CD14-positive monocyte (primary cell): ENCODE results near the gene SPTBN1. TPM values are rescaled to one million over a fixed set of nuclear protein-coding genes. Genes with fewer than 3 reads are reported as not detected.

Source experiments
- DNase-seq, 3 donors: peaks; one replicate each; pipeline ENCODE4 v3.0.0-alpha.2; 2011 to 2022
- H2AFZ ChIP-seq: 2 replicates; pipeline ENCODE4 v1.6.0; 2012; ENCODE audit warnings: mild to moderate bottlenecking, low read depth, low read length, inconsistent platforms; ENCODE audit not compliant: insufficient read depth, poor library complexity, severe bottlenecking
- H3K27ac ChIP-seq, 2 donors: 1 replicate in 1 of 2; 2 replicates in 1 of 2; pipeline ENCODE4 v1.5.1; 2012 to 2013; ENCODE audit warnings: low read length in 2 of 2, control low read depth in 1 of 2, inconsistent platforms in 1 of 2, low read depth in 1 of 2, mild to moderate bottlenecking in 1 of 2
- H3K27me3 ChIP-seq, 2 donors: one replicate each; pipeline versions ENCODE4 v1.6.0 to v1.6.1; 2011 to 2013; ENCODE audit warnings: low read length in 2 of 2; ENCODE audit not compliant: control insufficient read depth in 2 of 2, insufficient read depth in 2 of 2
- H3K36me3 ChIP-seq, 2 donors: replicated peaks in 1 of 2; 1 replicate in 1 of 2; 2 replicates in 1 of 2; pipeline versions ENCODE4 v1.5.1 to v1.6.1; 2012 to 2013; ENCODE audit warnings: low read length in 2 of 2, control low read depth in 1 of 2, inconsistent platforms in 1 of 2, mild to moderate bottlenecking in 1 of 2; ENCODE audit not compliant: insufficient read depth in 2 of 2, control insufficient read depth in 1 of 2
- H3K4me1 ChIP-seq, 2 donors: 1 replicate in 1 of 2; 2 replicates in 1 of 2; pipeline versions ENCODE4 v1.5.1 to v1.6.1; 2012 to 2013; ENCODE audit warnings: low read length in 2 of 2, control low read depth in 1 of 2, inconsistent platforms in 1 of 2, mild to moderate bottlenecking in 1 of 2, moderate library complexity in 1 of 2; ENCODE audit not compliant: insufficient read depth in 2 of 2, control insufficient read depth in 1 of 2
- H3K4me2 ChIP-seq: replicated peaks from 2 replicates; pipeline ENCODE3; 2012; ENCODE audit warnings: low read length, moderate library complexity, mild to moderate bottlenecking; ENCODE audit not compliant: poor library complexity, severe bottlenecking; ENCODE audit errors: extremely low read depth
- H3K4me3 ChIP-seq, 3 experiments: fragments of 200-600 bp in 1 of 3; sonication (generic) in 1 of 3; replicated peaks in 1 of 3; 1 replicate in 2 of 3; 2 replicates in 1 of 3; pipeline ENCODE4 v1.5.1; 2011 to 2013; ENCODE audit warnings: low read length in 3 of 3, mild to moderate bottlenecking in 3 of 3, control low read depth in 2 of 3, low read depth in 2 of 3, inconsistent platforms in 1 of 3, moderate library complexity in 1 of 3
- H3K79me2 ChIP-seq: 2 replicates; pipeline ENCODE4 v1.6.0; 2012; ENCODE audit warnings: mild to moderate bottlenecking, control low read depth, inconsistent platforms, low read length, moderate library complexity; ENCODE audit not compliant: insufficient read depth
- H3K9ac ChIP-seq: 2 replicates; pipeline ENCODE4 v1.6.0; 2017; ENCODE audit warnings: low read length, mild to moderate bottlenecking; ENCODE audit not compliant: insufficient read depth, poor library complexity, severe bottlenecking
- H3K9me3 ChIP-seq, 2 donors: replicated peaks in 1 of 2; 1 replicate in 1 of 2; 2 replicates in 1 of 2; pipeline versions ENCODE4 v1.5.1 to v1.6.1; 2012 to 2013; ENCODE audit warnings: low read length in 2 of 2, control low read depth in 1 of 2; ENCODE audit not compliant: control insufficient read depth in 1 of 2, insufficient read depth in 1 of 2
- H4K20me1 ChIP-seq: 2 replicates; pipeline ENCODE4 v1.6.0; 2012; ENCODE audit warnings: mild to moderate bottlenecking, low read length, control low read depth, moderate library complexity; ENCODE audit not compliant: insufficient read depth
- H3K27ac Mint-ChIP-seq, 7 donors: one replicate each; pipeline ENCODE4 v1.8.0; 2020; ENCODE audit warnings: mild to moderate bottlenecking in 7 of 7, mixed read lengths in 7 of 7, moderate library complexity in 6 of 7, inconsistent platforms in 2 of 7
- H3K27me3 Mint-ChIP-seq, 3 donors: one replicate each; pipeline ENCODE4 v1.8.0; 2021 to 2022; ENCODE audit warnings: low read depth in 3 of 3, mild to moderate bottlenecking in 3 of 3, mixed read lengths in 3 of 3, moderate library complexity in 3 of 3, inconsistent platforms in 1 of 3
- H3K36me3 Mint-ChIP-seq, 2 donors: one replicate each; pipeline ENCODE4 v1.8.0; 2020; ENCODE audit warnings: mixed read lengths in 2 of 2, inconsistent platforms in 1 of 2, mild to moderate bottlenecking in 1 of 2
- H3K4me1 Mint-ChIP-seq: one replicate; pipeline ENCODE4 v1.8.0; 2020; ENCODE audit warnings: mild to moderate bottlenecking, mixed read lengths
- H3K4me3 Mint-ChIP-seq, 2 donors: one replicate each; pipeline ENCODE4 v1.8.0; 2020; ENCODE audit warnings: mild to moderate bottlenecking in 2 of 2, mixed read lengths in 2 of 2, moderate library complexity in 1 of 2
- H3K9me3 Mint-ChIP-seq, 7 donors: one replicate each; pipeline ENCODE4 v1.8.0; 2020 to 2022; ENCODE audit warnings: mixed read lengths in 7 of 7, mild to moderate bottlenecking in 6 of 7, moderate library complexity in 6 of 7, inconsistent platforms in 2 of 7
- CTCF ChIP-seq: fragments of 200-600 bp; IDR thresholded peaks from one replicate; pipeline ENCODE4 v1.8.0; 2022; ENCODE audit warnings: antibody characterized with exemption, mild to moderate bottlenecking
- WGBS: methylation state at CpG from one replicate; pipeline ENCODE4 v1.1.5; 2013; ENCODE audit warnings: missing lambda C conversion rate; ENCODE audit not compliant: insufficient coverage; 5-methylcytosine and 5-hydroxymethylcytosine counted together
- intact Hi-C, 2 donors: fragments of 100-400 bp; cut with micrococcal nuclease; formaldehyde crosslinking; loops; one replicate each; pipeline versions ENCODE4 v1.15.0 to v1.15.1; 2023
- polyA plus RNA-seq, 3 donors: library from polyadenylated mRNA; depleted of rRNA in 1 of 3; unstranded in 2 of 3; stranded (reverse) in 1 of 3; fragments of 300-500 nt in 2 of 3; fragments of >200 nt in 1 of 3; fragmentation: Illumina TruSeq in 2 of 3; gene quantifications; 1 replicate in 2 of 3; 2 replicates in 1 of 3; pipeline ENCODE4 v1.2.3, GENCODE V29; 2012 to 2021

The SPTBN1 gene
- polyA plus RNA-seq, 3 donors: 0.79 to 2.8 (median 1.7) TPM

GRCh38 chr2:54603357-54603756, 147.2 kb downstream of the SPTBN1 start:
- intact Hi-C loops: no loop called here
- no peak for TF ChIP-seq CTCF
- no CpG with 5 or more reads among the region's 3 CpGs for WGBS
- Histone ChIP-seq H3K36me3 (peaks cover 0 to 19% of the 10 kb centered on the region in 2 donors), H3K4me2 (no peak overlapping the region), H3K27me3 (no peaks in the 10 kb centered on the region), H3K4me3 (no peak overlapping the region), H3K9ac (no peak overlapping the region), H3K9me3 (no peaks in the 10 kb centered on the region), H2AFZ (no peak overlapping the region), H4K20me1 (no peaks in the 10 kb centered on the region), H3K27ac (no peak overlapping the region), H3K4me1 (peaks cover 20 to 27% of the 10 kb centered on the region in 2 donors), H3K79me2 (peaks cover 87% of the 10 kb centered on the region)
- H3K27ac Mint-ChIP-seq: peak overlapping the region in 3 of 7 donors; percentile 2 to 40 (median 11)
- peaks cover 0 to 2% (median 0%) of the 10 kb centered on the region in 3 donors for H3K27me3 Mint-ChIP-seq
- peaks cover 37% of the 10 kb centered on the region for H3K4me1 Mint-ChIP-seq
- DNase-seq: no peak
- H3K4me3 Mint-ChIP-seq: no peak overlapping the region
- H3K9me3 Mint-ChIP-seq: no peaks in the 10 kb centered on the region
- H3K36me3 Mint-ChIP-seq: peaks cover 24 to 34% of the 10 kb centered on the region in 2 donors

- Mint-ChIP-seq H3K27ac (no peak overlapping the region), H3K4me1 (peaks cover 34% of the 10 kb centered on the region), H3K27me3 (peaks cover 0 to 2% (median 0%) of the 10 kb centered on the region in 3 donors), H3K4me3 (no peak overlapping the region), H3K9me3 (no peaks in the 10 kb centered on the region), H3K36me3 (peaks cover 23 to 34% of the 10 kb centered on the region in 2 donors)
- no CpG with 5 or more reads among the region's 1 CpG for WGBS
- Histone ChIP-seq H3K79me2 (peaks cover 87% of the 10 kb centered on the region), H2AFZ (no peak overlapping the region), H3K4me2 (no peak overlapping the region), H3K4me3 (no peak overlapping the region), H3K4me1 (peaks cover 17 to 23% of the 10 kb centered on the region in 2 donors), H3K36me3 (peaks cover 0 to 19% of the 10 kb centered on the region in 2 donors), H3K9me3 (no peaks in the 10 kb centered on the region), H3K27me3 (no peaks in the 10 kb centered on the region), H3K9ac (no peak overlapping the region), H4K20me1 (no peaks in the 10 kb centered on the region), H3K27ac (no peak overlapping the region)
- DNase-seq: no peak
- TF ChIP-seq CTCF: no peak
- intact Hi-C loops: no loop called here
These were observed 147.7 kb downstream of the SPTBN1 start for GRCh38 chr2:54603796-54604195.
